Measurements from ENCODE around the gene IFT52.

The IFT52 gene, protein sequence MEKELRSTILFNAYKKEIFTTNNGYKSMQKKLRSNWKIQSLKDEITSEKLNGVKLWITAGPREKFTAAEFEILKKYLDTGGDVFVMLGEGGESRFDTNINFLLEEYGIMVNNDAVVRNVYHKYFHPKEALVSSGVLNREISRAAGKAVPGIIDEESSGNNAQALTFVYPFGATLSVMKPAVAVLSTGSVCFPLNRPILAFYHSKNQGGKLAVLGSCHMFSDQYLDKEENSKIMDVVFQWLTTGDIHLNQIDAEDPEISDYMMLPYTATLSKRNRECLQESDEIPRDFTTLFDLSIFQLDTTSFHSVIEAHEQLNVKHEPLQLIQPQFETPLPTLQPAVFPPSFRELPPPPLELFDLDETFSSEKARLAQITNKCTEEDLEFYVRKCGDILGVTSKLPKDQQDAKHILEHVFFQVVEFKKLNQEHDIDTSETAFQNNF

DNA sequence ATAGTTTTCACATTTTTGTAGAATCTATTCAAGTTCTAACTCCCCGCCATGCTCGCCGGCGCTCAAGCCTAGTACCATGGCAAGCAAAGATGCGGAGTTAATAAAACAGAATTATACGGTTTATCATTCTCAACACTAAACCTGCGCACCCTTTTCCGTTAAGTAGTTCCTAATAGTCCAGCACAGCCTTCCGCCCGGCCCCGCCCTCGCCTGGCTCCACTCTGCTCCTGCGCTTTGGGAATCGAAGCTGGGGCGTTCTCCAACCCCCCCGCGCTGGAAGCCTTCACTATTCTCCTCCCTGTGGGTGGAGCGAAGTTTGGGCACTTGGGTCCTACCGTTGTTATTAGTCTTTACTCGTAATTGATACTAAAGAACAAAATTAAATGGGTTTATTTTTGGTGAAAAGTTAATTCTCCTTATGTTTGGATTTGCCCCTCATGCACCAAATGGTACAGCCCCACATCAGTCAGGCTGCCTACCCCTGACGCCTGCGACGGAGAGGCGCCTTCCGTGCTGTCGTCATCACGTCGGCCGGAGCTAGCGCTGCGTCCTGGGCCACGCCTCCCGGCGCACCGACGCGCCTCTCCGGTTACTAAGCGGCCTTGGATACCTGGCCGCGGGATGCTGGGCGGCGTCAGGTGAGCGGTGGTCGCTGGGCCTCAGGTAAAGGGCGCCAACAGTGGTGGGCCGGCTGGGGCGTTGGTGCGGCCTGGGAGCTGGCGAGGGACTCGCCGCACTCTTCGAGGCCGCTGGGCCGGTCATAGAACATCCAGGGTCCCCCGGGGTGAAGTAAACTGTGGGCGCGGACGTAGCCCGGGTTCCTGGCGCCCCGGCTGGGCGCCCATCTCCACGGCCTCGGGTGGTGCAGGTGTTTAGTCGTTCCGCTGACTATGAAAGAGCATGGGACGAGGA lies at the start of gene IFT52:
IFT52 (plus strand) TSS at position 546 of the 912 bp plus-strand sequence. CDS start 3,762 bp downstream, outside the sequence.
- DNase-seq, result peak; percentile 91

DNA sequence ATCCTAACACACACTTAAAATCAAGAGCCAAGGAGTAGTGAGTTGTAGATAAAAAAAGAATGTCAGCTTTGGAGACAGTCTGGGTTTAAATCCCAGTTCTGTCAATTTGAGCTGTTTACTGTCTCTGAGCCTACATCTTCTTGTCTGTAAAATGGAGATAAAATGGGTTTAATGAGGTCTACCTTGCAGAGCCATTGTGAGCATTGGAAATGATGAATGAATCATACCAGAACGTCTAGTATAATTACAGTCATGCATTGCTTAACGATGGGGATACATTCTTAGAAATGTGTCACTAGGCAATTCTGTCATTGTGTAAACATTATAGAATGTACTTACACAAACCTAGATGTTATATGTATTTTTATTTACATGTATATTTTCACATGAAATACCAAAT lies 49.5 kb upstream of the IFT52 start:
- no peak for DNase-seq

DNA sequence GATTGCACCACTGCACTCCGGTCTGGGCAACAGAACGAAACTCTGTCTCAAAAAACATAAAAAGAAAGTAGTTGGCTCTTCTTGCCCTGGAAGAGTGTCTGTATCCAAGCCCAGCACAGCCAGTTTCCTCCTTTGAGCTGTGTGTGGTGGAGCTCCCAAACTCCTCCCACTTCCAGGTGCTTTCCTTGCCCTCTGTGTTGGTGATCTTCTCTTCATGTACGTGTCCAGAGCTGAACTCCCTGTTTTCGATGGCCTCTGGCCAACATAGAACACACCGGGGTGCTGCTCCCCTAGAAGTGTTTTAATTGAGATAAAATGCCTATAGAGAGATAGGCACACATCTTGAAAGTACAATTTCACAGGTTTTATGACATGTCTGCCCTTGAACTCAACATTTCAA lies 48.6 kb upstream of the IFT52 start:
- no peak for DNase-seq

DNA sequence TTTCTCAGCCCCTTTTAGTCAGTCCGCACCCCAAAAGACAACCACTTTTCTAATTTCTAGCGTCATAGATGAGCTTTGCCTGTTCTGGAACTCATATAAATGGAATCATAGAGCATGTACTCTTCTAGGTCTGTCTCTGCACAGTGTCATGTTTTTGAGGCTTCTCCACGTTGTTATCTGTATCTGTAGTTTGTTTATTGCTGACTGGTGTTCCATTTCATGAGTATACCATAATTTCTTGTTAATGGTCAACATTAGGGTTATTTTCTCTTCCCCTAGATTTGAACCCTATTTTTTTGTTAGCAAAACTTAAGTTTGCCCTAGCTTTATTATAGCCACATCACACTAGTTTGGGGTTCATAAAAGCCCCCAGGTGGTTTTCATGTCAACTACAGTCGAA lies 48.1 kb upstream of the IFT52 start:
- no peak for DNase-seq

DNA sequence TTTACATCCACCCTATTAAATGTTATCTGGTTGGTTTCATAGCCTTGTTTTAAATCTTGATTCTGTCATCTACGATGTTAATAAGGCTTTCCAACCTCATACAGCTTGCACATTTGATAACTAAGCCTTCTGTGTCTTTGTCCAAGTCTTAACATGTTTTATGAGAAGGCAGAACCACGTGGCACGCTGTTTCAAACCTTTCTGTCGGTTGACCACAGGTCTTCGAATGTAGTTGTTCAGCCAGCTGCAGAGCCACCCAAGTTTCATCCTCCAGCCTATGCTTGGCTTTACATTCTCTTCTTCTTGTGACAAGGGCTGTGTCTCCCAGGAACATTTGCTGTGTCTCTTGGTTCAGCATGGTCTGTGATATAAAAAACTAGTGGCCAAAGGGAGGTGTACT lies 47.6 kb upstream of the IFT52 start:
- no peak for DNase-seq

DNA sequence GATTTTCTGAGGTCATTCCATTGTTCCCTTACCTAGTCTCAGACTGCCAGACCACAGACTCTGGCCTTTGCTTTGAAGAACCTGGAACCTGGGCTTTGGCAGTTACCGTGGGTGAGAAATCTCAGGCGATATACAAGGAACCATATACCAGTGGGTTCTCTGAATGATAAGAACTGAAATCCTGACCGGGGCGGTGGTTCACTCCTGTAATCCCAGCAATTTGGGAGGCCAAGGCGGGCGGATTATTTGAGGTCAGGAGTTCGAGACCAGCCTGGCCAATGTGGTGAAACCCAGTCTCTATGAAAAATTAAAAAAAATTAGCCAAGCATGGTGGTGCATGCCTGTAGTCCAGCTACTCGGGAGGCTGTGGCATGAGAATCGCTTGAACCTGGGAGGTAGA lies 46.2 kb upstream of the IFT52 start:
- no peak for DNase-seq

DNA sequence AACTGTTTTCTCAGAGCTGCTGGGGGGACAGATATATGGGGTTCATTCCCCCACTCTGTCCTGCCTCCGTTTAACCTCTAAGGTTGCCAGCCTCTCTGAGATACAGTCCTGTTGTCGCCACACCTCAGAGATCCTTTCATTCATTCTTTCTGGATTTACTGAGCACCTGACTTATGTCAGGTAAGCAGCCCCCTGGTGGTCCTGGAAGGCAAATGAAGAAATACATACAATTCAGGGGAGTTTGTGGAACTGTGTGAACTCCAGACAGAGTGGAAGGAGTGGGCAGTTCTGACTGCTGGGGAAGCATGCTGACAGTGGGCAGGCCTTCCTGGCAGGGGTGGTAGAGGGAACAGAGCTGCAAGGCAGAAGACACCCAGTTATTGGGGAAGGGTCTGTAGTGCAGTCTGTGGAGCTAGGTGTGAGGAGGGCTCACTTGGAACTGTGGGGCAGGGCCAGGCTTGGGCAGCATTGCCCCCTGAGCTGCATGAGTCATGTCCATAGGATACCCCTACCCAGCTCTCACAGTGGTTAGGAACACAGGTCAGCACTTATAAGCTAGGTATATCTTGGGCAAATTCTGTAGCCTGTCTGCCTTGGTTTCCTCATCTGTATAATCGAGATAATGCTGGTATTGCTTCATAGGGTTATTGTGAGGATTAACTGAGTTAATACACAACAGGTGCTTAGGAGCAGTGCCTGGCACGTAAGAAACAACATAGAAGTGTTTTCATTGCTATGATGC lies 44.7 kb upstream of the IFT52 start:
- DNase-seq, result no peak

DNA sequence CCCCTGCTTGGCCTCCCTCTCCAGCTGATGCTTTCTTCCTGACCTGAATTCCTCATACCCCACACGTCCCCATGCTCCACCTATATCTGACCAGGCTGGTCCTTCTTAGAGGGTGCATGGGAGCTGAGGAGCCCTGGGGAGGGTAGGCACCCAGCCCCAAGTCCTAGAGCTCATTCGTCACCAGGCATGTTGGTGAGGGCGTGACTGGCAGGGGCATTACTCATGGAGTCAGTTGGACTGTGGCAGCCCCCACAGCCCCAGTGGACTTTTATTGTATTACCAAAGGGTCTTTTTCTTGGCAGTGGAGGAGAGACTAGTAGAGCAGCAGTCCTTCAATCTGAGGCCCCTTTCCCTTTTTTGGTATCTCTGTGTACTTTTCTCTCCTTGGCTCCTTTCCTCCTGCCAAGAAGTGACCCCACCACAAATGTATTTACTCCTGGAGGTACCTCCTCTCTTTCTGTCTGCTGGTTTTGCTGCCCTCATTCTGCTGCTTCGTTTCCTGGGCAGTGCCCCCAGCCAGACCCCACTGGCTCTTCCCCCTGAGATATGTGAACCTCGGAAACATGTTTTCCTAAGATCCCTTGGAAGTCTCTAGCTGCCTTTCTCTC lies 42.4 kb upstream of the IFT52 start:
- DNase-seq, result no peak

DNA sequence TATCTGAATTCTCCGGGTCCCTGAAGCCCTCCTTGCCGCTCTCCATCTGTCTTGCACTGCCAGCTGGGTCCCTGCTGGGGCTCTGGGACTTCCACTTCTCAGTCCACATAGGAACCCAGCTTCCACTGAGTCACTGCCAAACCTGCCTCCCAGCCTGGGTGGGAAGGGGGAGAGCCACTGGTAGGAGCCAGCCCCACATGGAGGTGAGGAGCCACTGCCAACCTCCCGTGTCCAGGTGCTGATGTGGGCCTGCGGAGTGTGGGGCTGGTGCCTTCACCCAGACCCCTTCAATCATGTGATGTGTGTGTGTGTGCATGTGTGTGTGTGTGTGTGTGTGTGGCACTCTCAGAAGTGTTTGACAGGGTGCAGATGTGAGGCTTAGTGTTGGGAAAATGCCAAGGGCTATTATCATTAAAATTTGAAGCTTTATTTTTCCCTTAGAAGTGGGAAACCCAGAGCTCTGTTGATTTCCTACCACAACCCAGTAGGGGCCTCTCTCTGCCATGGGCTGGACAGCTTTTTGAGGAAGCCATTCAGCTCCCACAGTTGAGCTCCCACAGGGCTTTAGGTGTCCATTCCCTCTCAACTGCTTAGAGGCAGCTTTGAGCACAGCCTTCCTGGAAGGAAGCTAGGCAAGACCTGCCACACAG lies 41.2 kb upstream of the IFT52 start:
- no peak for DNase-seq

DNA sequence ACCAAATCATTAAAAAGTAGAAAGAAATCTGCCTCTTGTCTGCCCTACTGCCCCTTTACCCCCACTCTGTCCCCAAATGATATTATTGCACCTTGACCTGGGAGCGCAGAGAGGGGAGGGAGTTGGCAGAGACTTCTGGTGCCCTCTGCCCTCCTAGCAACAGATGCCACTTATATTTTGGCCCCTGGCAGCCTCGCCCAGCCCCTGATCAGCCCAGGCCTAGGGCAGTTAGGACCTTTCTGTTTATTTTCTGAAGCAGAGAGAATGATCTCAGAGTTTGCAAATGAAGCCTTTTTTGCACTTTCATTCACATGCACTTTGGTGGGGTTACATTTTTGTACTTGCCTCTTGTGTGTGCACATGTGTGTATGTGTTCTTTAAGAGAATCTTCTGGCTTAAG lies 40.3 kb upstream of the IFT52 start:
- DNase-seq, result no peak

DNA sequence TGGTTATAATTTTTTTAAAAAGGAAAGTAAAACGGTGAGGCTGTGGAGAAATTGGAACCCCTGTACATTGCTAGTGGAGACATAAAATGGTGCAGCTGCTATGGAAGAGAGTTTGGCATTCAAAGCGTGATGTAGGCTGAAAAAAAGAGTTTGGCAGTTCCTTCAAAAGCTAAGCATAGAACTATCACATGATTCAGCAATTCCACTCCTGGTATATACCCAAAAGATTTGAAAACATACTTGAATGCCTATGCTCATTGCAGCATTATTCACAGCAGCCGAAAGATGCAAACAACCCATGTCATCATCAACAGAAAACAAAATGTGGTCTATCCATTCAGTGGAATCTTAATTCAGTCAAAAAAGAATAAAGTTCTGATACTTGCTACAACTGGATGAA lies 36.4 kb upstream of the IFT52 start:
- DNase-seq, result no peak

DNA sequence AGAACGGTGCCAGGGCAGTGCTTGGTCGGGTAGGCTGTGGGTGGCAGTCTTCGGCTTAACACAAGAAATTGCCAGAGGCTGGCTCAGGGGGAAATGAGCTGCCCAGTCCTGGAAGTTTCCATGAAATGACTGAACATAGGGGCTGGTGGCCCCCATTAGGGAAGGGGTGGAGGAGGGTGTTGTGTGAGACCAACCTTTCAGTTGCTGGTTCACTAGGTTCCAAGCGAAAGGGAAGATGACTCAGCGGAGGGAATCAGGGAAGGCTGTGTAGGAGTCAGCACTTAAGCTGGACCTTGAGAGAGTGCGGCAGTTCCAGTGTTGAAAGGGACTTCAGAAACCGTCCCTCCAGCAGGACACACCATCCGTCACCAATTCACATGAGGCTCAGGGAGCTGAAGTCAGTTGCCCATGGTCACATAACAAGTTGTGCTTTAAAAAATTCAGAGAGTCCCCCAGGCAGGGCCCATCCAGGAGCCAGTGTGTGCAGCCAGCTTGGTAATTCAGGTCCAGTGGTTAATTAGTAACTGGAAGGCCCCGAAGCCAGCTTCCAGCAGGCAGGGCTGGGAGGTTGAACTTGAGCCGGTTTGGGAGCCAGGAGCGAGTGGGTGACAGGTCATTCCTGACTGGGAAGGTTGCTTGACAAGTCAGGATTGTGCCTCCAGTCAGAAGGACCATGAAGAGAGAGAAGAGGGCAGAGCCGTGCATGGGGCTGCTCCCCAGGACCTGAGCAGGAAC lies 32.2 kb upstream of the IFT52 start, which contains the start of gene SGK2:
SGK2 (plus strand) TSS at position 616 of the 735 bp plus-strand sequence. CDS start 7,469 bp downstream, outside the sequence.
- no peak for DNase-seq

DNA sequence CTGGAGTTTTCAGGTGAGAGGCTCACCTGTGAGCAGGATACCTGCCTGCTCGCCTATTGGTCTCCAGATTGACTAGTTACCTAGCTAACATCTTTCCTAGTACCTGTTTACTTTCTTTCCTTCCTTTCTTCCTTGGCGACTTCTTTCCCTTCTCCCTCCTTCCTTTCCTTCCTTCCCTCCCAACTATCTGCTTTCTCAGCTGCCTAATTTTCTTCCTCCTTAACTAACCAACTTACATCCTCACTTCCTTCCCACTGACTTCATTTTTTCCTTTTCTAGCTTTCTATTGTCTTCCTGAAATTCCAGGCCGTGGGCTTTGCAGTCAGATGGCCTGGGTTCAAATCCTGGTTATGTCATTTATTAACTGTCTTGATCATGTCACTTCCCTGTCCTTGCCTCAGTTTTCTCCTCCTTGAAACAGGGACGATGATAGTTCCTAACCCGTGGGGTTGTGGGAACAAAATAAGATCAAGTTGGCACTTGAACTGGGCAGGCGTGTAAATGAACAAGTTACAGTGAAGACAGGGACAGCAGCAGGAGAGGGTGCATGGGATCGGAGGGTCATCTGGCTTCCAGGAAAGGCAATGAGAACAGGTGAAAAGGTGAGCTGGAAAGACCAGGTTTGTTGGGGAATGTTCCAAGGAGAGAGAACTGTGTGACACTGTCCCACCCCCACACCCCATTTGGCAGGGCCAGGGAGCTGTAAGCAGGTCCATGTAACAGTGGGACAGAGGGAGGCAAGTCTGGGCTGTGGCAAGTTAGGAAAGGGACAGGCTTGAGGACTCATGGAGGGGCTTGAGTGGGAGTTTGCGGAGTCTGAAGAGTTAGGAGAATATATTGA lies 31.4 kb upstream of the IFT52 start:
- no peak for DNase-seq

DNA sequence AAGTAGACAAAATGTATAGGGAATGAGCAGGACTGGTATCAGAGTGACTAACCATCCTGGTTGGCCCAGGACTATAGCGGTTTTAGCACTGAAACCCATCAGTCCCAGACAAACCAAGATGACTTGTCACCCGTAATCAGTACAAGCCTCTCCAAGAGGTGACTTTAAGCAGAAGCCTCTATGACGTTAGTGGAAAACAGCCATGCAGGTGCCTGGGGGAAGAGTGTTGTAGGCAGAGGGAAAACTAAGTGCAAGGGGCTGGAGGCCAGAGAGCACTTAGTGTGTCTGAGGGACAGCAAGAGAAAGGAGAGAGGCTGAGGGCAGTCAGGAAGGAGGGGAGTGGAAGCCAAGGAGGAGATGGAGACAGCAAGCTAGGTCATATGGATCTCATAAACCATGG lies 29.8 kb upstream of the IFT52 start:
- no peak for DNase-seq

DNA sequence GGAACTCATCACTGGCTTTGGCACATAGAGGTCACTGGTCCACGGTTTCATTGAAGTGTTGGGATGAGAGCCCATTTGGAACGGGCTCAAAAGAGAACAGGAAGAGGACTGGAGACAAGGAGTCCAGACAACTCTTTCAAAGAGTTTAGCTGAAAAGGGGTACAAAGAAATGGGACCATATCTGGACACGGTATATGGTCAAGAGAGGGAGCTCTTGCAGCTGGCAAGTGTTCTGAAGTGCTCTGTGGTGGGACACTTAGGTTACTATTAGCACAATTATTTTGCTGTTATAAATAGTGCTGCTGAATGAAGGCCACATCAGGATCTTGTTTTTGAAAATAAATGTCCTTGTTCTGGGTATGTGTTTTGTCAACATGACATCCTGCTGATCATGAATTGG lies 27.3 kb upstream of the IFT52 start:
- DNase-seq, result no peak

DNA sequence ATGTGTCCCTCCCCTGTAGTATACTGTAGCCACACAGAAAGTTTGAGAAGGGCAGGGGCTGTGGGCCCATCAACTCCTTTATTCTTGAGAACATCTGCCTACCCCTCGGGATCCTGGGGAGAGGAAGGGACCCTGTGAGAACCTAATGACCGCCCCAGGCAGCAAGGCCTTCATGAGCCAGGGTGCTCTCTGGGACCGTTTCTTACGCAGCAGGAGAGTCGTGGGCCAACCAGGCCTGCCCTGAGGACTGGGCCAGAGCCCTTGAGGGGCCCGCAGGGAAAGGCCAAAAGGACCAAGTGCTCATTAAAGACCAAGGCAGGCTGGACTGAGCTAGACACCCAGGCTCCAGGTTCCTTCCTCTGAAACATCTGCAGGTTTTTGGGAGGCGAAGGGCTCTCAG lies 26.7 kb upstream of the IFT52 start:
- DNase-seq, result no peak

DNA sequence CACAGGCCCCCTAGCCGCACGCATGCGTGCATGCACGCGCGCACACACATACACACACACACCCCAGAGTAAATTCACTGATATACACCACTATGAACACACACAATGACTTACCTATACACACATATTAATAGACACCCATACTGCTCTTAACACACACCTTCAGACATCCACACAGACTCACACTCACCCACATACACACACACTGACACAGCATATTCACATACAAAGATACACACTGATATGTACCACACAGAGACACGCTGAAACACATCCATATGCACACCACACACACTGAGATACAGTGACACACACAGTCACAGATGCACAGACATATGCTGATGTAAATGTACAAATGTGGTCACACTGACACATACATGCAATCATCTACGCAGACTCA lies 26.3 kb upstream of the IFT52 start:
- DNase-seq, result no peak

DNA sequence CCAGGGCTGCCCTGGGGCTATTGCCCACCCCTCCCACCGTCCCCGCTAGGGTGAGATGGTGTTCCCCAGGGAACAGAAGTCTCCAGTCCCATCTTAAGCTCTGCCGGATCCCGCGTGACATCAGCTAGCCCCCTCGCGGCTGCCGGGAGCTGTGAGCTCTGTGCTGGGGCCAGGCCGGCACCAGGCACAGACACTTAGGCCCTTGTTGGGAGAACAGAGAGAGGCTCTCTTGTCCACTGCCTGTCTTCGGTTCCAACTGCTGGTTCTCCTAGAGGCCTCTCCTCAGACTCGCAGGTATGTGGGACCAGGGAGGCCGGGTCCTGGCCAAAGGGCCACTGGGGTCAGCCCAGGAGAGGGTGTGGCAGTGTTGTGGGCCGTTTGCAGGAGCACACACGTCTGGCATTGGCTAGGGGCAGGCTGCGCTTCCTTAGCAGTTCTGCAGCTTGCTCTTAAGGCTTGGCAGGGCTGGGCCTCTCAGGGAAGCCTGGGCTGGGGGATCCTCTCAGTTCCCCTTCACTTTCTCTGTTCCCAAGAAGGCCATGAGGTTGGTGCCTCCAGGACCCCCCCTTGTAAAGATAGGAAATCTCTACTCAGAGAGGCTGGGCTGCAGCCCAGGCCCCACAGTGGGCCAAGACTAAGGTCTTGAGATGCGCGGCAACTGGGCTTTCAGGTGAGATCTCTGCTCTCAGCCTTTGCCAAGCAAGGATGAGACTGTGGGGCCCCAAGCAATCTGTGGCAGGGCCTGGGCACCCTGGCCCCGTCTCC lies 25.6 kb upstream of the IFT52 start:
- DNase-seq, result no peak

DNA sequence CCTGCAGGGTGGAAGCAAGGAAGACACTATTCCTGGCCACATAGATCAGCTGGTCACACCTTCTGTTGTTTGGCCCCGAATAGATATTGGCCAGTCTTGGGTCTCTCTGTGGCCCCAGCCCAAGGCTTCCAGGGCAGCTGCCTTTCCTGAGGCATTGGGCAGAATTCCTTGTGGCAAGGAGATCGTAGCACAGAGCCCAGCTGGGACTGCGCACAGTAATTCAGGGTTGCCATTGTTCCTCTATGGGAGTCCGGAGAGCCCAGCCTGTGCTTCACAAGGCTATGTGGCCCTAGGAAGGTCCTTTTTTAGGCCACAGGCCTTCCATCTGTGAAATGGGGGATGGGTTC lies 25.0 kb upstream of the IFT52 start:
- no peak for DNase-seq

DNA sequence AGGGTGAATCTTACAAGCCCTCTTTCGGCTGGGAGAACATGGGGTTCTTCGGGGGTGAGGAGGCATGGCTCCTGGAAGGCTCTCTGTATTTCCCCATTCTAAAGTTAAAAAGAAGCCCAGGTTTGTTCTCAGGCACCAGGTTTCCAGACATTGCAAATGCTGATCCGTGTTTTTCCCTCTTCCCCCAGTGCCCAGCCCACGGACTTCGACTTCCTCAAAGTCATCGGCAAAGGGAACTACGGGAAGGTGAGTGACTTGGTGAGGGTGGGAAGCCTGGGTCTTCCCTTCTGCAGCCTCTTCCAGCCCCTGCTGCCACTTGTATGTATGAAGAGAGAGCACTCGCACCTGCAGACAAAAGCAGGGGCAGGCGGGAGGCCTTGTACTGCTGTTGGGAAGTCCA lies 23.3 kb upstream of the IFT52 start:
- no peak for DNase-seq
